ENCODE results near the gene PRMT7. TPM values are rescaled to one million over a fixed set of nuclear protein-coding genes. Genes with fewer than 3 reads are reported as not detected.

The PRMT7 gene
- total and polyA plus RNA-seq, 10 donors = 25.0 to 66.4 (median 42.0) TPM

DNA sequence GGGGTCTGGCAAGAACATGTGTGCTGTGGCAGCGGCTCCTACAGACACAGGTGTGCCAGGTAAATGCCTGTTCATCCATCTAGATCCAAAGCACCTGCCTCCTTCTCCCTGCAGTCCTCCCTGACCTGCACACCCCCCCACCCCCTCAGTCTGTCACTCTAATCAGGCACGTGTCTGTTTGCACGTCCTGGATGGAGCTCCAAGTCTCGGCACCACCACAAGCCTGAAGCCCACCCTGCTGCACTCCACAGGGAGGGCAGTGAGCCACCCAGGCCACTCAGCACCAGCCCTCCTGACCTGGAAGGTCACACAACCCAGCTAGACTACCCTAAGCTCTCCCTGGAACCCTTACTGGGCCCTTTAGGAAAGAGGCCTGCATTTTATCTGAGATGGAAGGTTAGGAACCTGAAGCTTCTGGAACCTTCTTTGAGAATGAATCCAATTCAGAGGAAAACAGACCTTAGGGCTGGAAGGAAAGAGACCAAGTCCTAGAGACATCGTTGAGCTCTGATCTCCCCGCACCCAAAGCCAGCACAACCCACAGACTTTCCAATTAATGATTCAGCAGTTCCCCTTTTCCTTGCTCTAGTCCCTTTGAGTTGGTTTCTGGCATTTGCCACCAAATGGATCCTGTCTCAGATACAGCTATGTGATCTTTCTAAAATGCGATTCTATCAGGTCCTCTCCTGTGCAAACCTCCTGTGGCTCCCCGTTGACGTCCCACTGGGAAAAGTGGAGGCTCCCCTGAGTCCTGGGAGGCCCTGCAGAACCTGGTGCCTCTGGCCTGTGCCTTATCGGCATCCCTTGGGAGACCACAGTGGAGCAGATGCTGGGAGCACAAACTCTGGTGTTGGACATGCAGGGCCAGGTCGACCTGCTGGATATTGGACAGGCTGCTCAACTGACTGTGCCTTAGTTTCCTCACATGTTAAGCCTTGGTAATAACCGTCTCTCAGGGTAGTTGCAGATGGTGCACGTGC is 67.9 kb downstream of the PRMT7 start:
- 74 to 82% (median 80%) methylated on average over 12 to 13 of the region's 13 CpGs for WGBS, 5 donors
- Histone ChIP-seq H3K36me3 (no peaks in the 10 kb centered on the region), H3K27ac (no peak overlapping the region), H3K4me1 (peaks cover 0 to 12% (median 4%) of the 10 kb centered on the region in 6 donors), H3K4me3 (no peak overlapping the region), H3K27me3 (replicated peaks in 1 of 7) (no peaks in the 10 kb centered on the region), H3K9me3 (no peaks in the 10 kb centered on the region)
- no peak for DNase-seq
- no peak for TF ChIP-seq POLR2A (IDR thresholded peaks at IDR 0.05)
- intact Hi-C loops (cut with DNase I; ENCODE audit: low total_unique reads) = no loop called here

DNA sequence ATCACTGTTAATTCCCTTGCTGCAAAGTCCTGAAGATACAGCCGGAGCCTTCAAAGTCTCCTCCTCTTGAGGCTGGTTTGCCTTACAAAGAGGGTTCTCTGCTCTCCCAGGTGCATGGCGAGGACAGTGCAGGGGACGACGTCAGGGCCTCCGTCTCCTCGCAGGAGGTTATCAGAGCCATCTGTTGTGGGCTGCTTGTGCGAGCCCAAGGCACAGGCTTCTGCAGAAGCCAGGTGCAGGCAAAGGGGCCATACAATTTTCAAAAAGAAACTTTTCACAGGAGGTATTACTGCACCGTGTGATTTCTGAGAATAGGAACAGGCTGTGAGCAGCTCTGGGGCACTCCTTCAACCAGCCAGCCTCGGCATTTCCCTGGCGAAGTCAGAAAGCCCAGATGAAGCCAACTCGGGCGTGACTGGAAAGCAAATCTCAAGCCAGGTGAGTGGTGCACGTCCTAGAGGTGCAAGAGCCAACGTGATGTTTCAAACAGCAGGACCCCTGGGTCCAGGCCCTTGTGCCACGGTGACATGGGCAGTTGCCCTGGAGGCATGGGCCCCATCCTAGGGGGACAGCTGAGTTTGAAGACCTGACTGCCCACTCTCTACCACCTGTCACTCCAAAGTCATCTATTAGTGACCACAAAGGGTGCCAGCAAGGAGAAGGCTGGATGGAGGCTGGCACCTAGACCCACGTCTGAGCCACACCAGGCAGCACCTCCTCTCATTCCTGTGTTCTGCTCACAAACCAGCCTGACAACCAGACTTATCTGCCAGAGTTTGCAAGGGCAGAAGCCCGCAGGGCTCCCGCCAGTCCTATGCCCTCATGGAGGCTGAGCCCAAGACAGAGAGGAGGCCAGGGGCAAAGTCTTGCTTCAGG is 68.9 kb downstream of the PRMT7 start:
- no peak for DNase-seq

DNA sequence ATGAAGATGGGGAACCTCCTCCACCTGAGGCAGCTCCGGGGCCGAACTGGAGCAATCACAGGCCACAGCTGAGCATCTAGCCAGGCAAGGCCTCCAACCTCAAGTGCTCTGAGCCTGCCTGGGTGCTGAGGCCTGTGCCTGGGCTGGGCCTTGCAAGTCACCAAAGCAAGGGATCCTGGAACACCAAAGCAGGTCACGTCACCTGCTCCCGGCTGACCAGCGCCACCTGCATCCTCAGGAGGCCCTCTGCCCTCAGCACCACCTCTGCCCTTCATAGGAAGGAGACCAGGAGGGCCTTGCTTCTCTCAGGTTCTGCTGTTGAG is 69.5 kb downstream of the PRMT7 start:
- peaks cover 0 to 19% (median 4%) of the 10 kb centered on the region in 6 donors for H3K4me1 ChIP-seq
- H3K27me3 ChIP-seq (replicated peaks in 1 of 7) = no peaks in the 10 kb centered on the region
- H3K36me3 ChIP-seq = no peaks in the 10 kb centered on the region
- TF ChIP-seq POLR2AphosphoS5 (IDR thresholded peaks at IDR 0.05) = no peak
- no peak for TF ChIP-seq POLR2A (IDR thresholded peaks at IDR 0.05)
- no peak overlapping the region for H3K27ac ChIP-seq
- intact Hi-C loops (cut with DNase I; ENCODE audit: low total_unique reads) = no loop called here
- H3K9me3 ChIP-seq = no peaks in the 10 kb centered on the region
- H3K4me3 ChIP-seq = no peak overlapping the region
- 87 to 100% (median 90%) methylated on average over 4 to 5 of the region's 5 CpGs for WGBS, 5 donors
- no peak for DNase-seq

More for the DNA sequence above, 68.9 kb downstream of the PRMT7 start:
- Histone ChIP-seq H3K4me1 (peaks cover 0 to 16% (median 4%) of the 10 kb centered on the region in 6 donors), H3K36me3 (no peaks in the 10 kb centered on the region), H3K27me3 (replicated peaks in 1 of 7) (no peaks in the 10 kb centered on the region), H3K4me3 (no peak overlapping the region), H3K9me3 (no peaks in the 10 kb centered on the region), H3K27ac (no peak overlapping the region)
- 64 to 77% (median 75%) methylated on average over 10 to 18 of the region's 18 CpGs for whole genome bisulfite sequencing, 5 donors
- TF ChIP-seq, protein P1, sequence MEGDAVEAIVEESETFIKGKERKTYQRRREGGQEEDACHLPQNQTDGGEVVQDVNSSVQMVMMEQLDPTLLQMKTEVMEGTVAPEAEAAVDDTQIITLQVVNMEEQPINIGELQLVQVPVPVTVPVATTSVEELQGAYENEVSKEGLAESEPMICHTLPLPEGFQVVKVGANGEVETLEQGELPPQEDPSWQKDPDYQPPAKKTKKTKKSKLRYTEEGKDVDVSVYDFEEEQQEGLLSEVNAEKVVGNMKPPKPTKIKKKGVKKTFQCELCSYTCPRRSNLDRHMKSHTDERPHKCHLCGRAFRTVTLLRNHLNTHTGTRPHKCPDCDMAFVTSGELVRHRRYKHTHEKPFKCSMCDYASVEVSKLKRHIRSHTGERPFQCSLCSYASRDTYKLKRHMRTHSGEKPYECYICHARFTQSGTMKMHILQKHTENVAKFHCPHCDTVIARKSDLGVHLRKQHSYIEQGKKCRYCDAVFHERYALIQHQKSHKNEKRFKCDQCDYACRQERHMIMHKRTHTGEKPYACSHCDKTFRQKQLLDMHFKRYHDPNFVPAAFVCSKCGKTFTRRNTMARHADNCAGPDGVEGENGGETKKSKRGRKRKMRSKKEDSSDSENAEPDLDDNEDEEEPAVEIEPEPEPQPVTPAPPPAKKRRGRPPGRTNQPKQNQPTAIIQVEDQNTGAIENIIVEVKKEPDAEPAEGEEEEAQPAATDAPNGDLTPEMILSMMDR (IDR thresholded peaks at IDR 0.05 in 8 of 11, conservative IDR thresholded peaks at IDR 0.05 in 3 of 11) = no peak
- TF ChIP-seq POLR2AphosphoS5 (IDR thresholded peaks at IDR 0.05) (no peak), POLR2A (IDR thresholded peaks at IDR 0.05) (no peak)
- intact Hi-C loops (cut with DNase I; ENCODE audit: low total_unique reads) = no loop called here

DNA sequence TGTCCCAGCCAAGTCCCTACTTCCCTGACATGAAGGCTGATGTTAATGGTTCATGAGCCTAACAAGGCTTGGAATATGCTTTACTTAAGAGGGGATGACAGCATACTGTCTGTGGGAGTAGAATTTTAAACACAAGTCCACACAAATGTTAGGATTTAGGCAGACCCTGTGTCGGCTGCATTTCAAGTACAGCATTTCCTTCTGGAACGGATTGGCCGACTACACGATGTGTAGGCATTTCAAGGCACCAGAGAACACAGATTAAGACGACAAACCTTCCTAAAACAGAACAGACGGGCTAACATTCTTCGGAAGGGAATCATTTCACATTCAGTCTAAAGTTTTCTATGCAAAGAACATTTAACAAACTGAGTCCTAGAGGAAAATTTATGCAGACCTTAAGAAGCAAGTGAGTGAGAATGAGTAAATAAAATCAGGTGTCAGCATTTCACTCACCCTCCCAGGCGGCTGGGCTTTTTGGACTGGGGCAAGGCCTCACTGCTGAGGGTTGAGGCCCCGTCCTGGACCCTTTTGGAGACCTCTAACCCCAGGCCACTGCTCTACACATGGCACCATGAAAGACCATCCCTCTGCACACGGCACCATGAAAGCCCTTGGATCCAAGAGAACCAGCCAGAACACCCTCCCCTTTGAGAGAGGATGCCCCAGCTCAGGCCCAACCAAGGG is 70.0 kb downstream of the PRMT7 start:
- no peaks in the 10 kb centered on the region for H3K36me3 ChIP-seq
- no peaks in the 10 kb centered on the region for H3K9me3 ChIP-seq
- H3K4me3 ChIP-seq = no peak overlapping the region
- no peak for DNase-seq
- no peak for TF ChIP-seq POLR2A (IDR thresholded peaks at IDR 0.05)
- TF ChIP-seq, protein P1 (IDR thresholded peaks at IDR 0.05 in 8 of 11, conservative IDR thresholded peaks at IDR 0.05 in 3 of 11) = no peak
- TF ChIP-seq POLR2AphosphoS5 (IDR thresholded peaks at IDR 0.05) = no peak
- H3K27ac ChIP-seq = no peak overlapping the region
- 88 to 93% (median 91%) methylated on average over 10 of the region's 10 CpGs for WGBS, 5 donors
- H3K4me1 ChIP-seq = peaks cover 0 to 19% (median 4%) of the 10 kb centered on the region in 6 donors
- intact Hi-C loops (cut with DNase I; ENCODE audit: low total_unique reads) = no loop called here
- no peaks in the 10 kb centered on the region for H3K27me3 ChIP-seq (replicated peaks in 1 of 7)
